ENCODE results near the gene SUOX.

DNA sequence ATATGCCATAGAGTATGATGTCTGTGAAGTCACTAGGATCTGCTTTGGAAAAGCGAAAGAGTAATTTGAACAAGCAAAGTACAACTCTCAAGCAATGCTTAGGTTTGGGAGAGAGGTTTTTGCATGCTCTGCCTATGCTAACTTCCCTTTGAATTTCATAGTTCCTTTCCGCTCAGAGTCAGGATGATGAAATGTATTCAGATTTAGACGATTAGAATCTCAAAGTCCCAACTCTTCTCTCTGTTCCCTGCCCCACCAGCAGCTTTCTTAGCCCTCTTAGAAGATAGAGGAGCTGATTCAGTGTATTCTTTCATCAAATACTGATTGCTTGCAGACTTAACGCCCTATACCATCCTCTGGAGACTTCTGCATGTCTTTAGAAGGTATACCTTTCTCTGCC is 11.7 kb upstream of the SUOX start:
- no peak for TF ChIP-seq POLR2A (IDR thresholded peaks at IDR 0.05)
- TF ChIP-seq, protein P1, sequence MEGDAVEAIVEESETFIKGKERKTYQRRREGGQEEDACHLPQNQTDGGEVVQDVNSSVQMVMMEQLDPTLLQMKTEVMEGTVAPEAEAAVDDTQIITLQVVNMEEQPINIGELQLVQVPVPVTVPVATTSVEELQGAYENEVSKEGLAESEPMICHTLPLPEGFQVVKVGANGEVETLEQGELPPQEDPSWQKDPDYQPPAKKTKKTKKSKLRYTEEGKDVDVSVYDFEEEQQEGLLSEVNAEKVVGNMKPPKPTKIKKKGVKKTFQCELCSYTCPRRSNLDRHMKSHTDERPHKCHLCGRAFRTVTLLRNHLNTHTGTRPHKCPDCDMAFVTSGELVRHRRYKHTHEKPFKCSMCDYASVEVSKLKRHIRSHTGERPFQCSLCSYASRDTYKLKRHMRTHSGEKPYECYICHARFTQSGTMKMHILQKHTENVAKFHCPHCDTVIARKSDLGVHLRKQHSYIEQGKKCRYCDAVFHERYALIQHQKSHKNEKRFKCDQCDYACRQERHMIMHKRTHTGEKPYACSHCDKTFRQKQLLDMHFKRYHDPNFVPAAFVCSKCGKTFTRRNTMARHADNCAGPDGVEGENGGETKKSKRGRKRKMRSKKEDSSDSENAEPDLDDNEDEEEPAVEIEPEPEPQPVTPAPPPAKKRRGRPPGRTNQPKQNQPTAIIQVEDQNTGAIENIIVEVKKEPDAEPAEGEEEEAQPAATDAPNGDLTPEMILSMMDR (IDR thresholded peaks at IDR 0.05) = no peak
- TF ChIP-seq POLR2AphosphoS5 (IDR thresholded peaks at IDR 0.05) = no peak

All from upper lobe of left lung (tissue), 4 donors.